ENCODE results near the gene RBL1.
"Not testable (repeated sequence)": the region's sequence is repeated elsewhere in the genome, so short reads cannot be mapped to it uniquely, and the experiment has no call there.

Gene RBL1

GRCh38 chr20:37077009-37077408 is 18.8 kb downstream of the RBL1 start:
- no peak for DNase-seq (ENCODE audit: low read depth in 1 of 2, low spot score in 1 of 2)

- DNase-seq (ENCODE audit: low read depth in 1 of 2, low spot score in 1 of 2): no peak
Observed at GRCh38 chr20:37075932-37076685, 19.7 kb downstream of the RBL1 start.

DNA sequence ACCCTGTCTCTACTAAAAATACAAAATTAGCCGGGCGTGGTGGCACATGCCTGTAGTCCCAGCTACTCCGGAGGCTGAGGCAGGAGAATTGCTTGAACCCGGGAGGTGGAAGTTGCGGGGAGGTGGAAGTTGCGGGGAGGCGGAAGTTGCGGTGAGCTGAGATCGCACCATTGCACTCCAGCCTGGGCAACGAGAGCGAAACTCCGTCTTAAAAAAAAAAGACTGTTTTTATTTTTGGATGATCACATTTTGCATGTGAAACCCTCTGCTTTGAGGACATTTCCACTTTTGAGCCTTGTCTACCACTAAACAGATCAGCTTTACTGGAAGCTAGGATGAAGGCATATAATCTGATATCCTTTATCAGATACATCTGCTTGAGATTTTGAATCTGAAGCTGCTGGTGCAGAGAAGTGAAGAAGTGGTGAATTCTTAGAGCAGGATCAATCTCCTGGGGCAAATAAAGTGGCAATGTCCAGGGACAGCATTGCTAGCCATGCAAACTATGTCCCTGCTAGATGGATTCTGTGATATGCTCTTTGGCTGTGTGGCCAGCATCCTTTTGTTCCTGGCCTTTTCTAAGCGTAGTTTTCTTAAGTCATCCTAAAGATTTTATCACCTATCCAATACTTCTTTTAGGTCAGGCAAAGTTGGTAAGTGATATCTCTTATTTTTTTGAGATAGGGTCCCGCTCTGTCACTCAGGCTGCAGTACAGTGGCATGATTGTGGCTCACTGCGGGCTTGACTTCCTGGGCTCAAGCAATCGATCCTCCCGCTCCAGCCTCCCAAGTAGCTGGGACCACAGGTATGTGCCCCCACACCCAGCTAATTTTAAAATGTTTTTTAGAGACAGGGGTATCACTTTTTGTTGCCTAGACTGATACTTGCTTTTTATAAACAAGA is 23.3 kb downstream of the RBL1 start:
- no peak for DNase-seq (ENCODE audit: low read depth in 1 of 2, low spot score in 1 of 2)

- no peak for DNase-seq (ENCODE audit: low read depth in 1 of 2, low spot score in 1 of 2)
Observed at GRCh38 chr20:37071481-37071911, 24.3 kb downstream of the RBL1 start.

DNA sequence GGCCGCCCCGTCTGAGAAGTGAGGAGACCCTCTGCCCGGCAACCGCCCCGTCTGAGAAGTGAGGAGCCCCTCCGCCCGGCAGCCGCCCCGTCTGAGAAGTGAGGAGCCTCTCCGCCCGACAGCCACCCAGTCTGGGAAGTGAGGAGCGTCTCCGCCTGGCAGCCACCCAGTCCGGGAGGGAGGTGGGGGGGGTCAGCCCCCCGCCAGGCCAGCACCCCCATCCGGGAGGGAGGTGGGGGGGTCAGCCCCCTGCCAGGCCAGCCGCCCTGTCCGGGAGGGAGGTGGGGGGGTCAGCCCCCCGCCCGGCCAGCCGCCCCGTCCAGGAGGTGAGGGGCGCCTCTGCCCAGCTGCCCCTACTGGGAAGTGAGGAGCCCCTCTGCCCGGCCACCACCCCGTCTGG is 26.2 kb downstream of the RBL1 start:
- not testable (repeated sequence) for DNase-seq (ENCODE audit: low read depth in 1 of 2, low spot score in 1 of 2)

- DNase-seq (ENCODE audit: low read depth in 1 of 2, low spot score in 1 of 2): no peak
Observed at GRCh38 chr20:37066168-37066567, 29.6 kb downstream of the RBL1 start.

DNA sequence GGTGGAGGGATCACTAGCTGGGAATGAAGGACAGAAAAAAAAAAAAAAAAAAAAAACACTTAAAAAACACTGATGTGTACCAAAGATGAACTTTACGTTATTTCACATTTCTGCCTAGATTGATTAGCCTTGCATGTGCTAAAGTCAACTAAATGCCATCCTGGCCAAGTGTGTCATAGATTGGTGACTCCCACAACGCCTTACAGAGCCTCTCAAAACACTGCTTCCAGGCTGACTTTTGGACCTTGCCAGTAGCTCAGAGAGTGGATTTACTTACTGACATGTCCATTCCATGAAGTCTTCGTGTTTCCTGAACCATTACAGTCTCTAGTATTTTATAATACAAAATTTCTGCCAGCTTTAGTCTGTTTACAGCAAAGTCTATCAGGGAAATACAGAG is 40.5 kb downstream of the RBL1 start:
- DNase-seq (ENCODE audit: low read depth in 1 of 2, low spot score in 1 of 2): no peak

- DNase-seq (ENCODE audit: low read depth in 1 of 2, low spot score in 1 of 2): no peak
Observed at GRCh38 chr20:37053230-37053950, 42.4 kb downstream of the RBL1 start.

DNA sequence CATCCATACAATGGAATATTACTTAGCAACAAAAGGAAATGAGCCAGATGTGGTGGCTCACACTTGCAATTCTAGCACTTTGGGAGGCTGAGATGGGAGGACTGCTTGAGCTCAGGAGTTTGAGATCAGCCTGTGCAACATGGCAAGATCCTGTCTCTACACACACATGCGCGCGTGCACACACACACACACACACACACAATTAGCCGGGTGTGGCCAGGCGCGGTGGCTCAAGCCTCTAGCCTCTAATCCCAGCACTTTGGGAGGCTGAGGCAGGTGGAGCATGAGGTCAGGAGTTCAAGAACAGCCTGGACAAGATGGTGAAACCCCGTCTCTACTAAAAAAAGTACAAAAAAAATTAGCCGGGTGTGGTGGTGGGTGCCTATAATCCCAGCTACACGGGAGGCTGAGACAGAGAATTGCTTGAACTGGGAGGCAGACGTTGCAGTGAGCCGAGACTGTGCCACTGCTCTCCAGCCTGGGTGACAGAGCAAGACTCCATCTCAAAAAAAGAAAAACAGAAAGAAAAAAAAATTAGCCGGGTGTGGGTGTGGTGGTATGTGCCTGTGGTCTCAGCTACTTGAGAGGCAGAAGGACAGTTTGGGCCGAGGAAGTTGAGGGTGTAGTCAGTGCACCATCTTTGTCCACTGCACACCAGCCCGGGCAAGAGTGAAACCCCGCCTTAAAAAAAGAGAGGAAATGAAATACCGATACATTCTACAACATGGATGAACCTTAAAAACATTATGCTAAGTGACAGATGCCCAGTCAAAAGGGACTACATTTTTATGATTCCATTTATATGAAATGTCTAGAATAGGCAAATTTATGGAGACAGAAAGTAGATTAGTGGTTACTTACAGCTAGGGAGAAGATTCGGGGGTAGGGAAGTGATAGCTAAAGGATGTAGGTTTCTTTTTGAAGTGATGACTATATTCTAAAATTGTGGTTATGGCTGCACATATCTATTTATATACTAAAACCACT is 52.5 kb downstream of the RBL1 start:
- no peak for DNase-seq (ENCODE audit: low read depth in 1 of 2, low spot score in 1 of 2)

GRCh38 chr20:37039366-37039765 is 56.4 kb downstream of the RBL1 start:
- DNase-seq (ENCODE audit: low read depth in 1 of 2, low spot score in 1 of 2): not testable (repeated sequence)

DNA sequence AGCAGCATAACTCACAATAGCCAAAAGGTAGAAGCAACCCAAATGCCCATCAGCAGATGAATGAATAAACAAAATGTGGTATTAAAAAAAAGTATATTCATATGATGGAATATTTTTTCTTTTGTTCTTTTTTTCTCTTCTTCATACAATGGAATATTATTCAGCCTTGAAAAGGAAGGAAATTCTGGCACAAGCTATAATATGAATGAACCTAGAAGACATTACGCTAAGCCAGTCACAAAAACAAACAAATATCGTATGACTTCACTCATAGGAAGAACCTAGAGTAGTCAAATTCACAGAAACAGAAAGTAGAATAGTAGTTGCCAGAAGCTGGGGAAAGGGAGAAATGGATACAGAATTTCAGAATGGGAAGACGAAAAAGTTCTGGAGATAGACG is 63.7 kb downstream of the RBL1 start:
- DNase-seq (ENCODE audit: low read depth in 1 of 2, low spot score in 1 of 2): no peak

GRCh38 chr20:37020636-37021035 is 75.2 kb downstream of the RBL1 start:
- no peak for DNase-seq (ENCODE audit: low read depth in 1 of 2, low spot score in 1 of 2)

GRCh38 chr20:37012631-37013030 is 83.2 kb downstream of the RBL1 start:
- not testable (repeated sequence) for DNase-seq (ENCODE audit: low read depth in 1 of 2, low spot score in 1 of 2)

- DNase-seq (ENCODE audit: low read depth in 1 of 2, low spot score in 1 of 2): not testable (repeated sequence)
Observed at GRCh38 chr20:37011858-37012257, 83.9 kb downstream of the RBL1 start.

- no peak for DNase-seq (ENCODE audit: low read depth in 1 of 2, low spot score in 1 of 2)
Observed at GRCh38 chr20:37011147-37011546, 84.7 kb downstream of the RBL1 start.

GRCh38 chr20:37007898-37008649 is 87.7 kb downstream of the RBL1 start:
- DNase-seq (ENCODE audit: low read depth in 1 of 2, low spot score in 1 of 2): no peak

DNA sequence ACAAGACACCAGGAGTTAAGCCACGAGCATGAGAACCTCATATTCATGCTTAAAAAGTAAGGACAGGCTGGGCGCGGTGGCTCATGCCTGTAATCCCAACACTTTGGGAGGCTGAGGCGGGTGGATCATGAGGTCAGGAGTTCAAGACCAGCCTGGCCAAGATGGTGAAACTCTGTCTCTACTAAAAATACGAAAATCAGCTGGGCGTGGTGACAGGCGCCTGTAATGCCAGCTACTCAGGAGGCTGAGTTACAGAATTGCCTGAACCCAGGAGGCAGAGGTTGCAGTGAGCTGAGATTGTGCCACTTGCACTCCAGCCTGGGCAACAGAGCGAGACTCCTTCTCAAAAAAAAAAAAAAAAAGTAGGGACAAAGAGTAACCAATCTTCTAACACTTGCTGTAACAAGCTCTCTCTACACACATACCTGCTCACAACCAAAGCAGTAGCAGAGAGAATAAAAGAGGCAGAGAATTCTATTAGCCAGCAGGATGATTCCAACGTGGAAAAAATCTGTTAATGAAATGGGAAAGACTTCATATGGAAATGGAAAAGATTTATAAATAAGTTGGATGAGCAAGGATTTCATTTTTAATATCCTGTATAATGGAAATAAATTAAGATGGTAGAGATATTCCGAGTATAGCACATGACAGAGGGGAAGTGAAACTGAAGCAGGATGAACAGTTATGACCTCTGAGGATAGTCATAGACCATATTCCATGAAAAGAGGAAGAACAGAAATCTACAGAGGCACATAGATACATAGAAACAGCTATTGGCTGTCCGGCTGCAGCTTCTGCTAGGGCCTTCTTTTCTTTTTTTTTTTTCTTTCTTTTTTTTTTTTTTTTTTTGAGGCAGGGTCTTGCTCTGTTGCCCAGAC is 90.5 kb downstream of the RBL1 start:
- not testable (repeated sequence) for DNase-seq (ENCODE audit: low read depth in 1 of 2, low spot score in 1 of 2)

DNA sequence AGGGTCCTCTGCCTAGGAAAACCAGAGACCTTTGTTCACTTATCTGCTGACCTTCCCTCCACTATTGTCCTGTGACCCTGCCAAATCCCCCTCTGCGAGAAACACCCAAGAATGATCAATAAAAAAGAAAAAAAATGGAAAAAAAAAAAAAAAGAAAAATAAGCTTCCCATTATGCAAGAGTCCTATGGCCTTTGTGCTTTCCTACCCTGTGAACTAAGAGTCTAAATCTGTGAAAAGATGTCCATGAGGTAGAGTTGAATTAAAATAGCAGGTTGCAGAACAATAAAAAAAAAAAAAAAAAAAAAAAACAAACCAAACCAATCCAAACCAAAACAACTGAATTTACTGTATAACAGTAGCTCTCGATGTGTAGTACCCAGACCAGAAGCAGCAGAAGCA is 94.2 kb downstream of the RBL1 start:
- not testable (repeated sequence) for DNase-seq (ENCODE audit: low read depth in 1 of 2, low spot score in 1 of 2)

DNA sequence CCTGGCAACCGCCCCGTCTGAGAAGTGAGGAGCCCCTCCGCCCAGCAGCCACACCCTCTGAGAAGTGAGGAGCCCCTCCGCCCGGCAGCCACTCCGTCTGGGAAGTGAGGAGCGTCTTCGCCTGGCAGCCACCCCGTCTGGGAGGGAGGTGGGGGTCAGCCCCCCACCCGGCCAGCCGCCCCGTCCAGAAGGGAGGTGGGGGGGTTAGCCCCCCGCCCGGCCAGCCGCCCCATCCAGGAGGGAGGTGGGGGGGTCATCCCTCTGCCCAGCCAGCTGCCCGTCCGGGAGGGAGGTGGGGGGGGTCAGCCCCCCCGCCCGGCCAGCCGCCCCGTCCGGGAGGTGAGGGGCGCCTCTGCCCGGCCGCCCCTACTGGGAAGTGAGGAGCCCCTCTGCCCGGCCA is 95.6 kb downstream of the RBL1 start:
- DNase-seq (ENCODE audit: low read depth in 1 of 2, low spot score in 1 of 2): not testable (repeated sequence)

All from stimulated activated CD4-positive, alpha-beta T cell treated with anti-CD3 and anti-CD28 coated beads, Interleukin-15, amount 100 ng/mL, for 1 hour (primary cell).